Sciatic nerve (tissue), 2 donors: Measurements from ENCODE around the gene DHX30. TPM values are rescaled to one million over a fixed set of nuclear protein-coding genes. Genes with fewer than 3 reads are reported as not detected.

Source experiments
- ATAC-seq: fragments of 200-7000 bp; cut with Tn5 transposase; one replicate; pipeline ENCODE4 v1.9.1; 2020; ENCODE audit warnings: mild to moderate bottlenecking, moderate library complexity
- DNase-seq: peaks from one replicate; pipeline ENCODE4 v3.0.0-alpha.2; 2020; ENCODE audit warnings: low spot score
- intact Hi-C: fragments of 100-400 bp; cut with DNase I; formaldehyde crosslinking; loops from one replicate; pipeline ENCODE4 v1.14.2; 2022
- total RNA-seq: library from RNA; stranded (reverse); fragmentation: NEBNext Ultra II Directional; extraction: Animal tissue kit (Norgen Biotek cat#: 25700); gene quantifications from one replicate; pipeline ENCODE4 v1.2.1, GENCODE V29; 2021
- donor health status: DM: no; HTN: no; CAD: no.
- donor health status: DM: no; HTN: no; CAD: no.

DHX30 gene
- total RNA-seq, 1 donor from 2014 or later, result 57.2 TPM

DNA sequence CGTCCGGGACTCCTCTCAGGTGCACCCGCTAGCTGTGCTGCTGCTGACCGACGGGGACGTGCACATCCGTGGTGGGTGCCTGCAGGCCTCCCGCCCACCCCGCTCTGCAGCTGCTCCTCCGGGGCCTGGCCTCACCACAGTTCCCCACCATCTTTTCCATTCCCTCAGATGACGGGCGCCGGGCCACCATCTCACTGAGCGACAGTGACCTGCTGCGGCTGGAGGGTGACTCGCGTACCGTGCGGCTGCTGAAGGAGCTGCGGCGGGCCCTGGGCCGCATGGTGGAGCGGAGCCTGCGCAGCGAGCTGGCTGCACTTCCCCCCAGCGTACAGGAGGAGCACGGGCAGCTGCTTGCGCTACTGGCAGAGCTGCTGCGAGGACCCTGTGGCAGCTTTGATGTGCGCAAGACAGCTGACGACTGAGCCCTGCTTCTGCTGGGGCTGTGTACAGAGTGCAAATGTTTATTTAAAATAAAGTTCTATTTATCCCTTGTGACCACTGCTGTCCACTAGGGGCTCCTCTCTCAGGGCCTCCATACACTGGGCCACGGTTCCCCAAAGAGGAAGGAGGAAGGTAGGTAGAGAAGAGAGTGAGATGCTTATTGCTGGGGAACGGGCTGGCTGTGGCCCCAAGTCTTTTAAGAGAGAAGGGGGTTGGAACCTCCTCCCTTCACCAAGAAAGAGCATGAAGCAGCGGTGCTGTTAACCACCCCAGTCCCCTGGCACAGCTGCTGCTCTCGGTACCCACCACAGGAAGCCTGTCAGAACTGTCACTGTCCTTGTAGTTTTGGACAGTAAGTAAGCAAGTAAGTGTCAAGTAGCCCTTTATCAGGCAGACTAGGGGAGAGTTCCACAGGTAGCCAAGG, 47.0 kb downstream of the DHX30 start:
- no peak for DNase-seq
- ATAC-seq, result peak; percentile 21
- intact Hi-C loops, result no loop called here

DNA sequence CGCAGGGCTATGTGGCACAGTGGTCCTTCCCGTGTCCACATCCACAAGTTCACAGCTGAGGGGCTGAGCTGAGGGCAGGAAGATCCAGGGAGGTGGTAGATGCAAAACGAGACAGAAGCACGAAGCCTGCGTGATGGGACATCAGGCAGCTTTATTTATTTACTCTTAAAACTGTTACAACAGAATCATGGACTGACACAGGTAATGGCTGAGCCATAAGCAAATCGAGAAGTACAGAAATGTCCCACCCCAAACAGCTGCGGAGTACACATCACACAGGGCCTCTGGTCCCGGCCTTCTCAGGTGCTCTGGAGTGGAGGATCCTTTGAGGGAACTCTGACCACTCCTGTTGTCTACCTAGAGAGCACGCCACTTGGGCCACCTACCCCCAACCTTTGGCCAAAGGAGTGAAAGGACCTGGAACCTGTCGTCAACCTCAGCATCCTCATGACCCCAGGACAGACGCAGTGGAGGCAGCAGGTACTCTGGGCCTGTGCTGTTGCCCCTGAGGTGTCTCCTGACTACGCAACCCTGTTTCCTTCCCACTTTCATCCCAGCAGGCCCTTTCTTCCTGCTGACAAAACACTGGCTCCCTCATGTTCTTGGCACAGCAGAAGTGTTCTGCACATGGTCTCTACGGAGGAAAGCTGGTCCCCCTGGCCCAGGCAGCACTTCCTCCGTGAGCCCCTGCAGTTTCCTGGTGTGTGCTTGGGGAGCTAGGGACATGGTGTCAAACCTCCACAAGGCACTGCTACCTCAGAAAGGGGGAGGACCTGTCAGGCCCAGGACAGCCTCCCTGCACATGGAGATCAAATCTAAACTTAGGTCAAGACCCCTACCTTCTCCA, 47.8 kb downstream of the DHX30 start:
- intact Hi-C loops, result no loop called here
- no peak for ATAC-seq

DNA sequence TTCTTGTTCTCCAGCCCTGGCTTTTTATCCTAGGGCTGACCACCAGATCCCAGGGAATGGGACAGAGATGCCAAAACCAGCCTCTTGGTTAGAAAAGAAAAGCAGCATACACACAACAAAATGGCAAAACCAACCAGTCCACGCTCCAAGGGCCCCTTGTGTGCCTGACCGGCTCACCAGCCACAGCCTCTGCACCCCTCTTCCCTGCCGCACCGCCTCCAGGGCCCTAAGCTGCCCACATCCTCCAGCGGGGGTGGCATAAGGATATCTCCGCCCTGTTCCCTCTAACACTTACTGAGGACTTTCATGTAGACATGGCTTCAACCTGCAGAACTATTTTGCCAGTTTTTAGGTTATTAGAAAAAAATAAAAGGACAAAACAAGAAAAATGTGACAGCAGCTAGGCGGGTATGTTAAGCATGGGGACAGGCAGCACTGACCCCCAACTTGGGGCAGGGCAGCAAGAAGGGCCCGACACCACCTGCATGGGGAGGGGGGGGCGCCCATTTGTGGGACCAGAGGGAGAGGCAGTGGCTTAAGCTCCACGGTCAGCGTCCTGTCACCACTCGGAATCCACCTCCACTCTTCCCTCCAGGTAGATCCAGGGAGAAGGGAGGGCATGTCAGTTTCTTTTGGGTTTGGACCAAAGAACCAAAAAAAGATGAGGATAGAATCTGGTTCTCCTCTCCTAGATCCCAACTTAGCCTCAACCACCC, 49.1 kb downstream of the DHX30 start:
- no peak for DNase-seq
- ATAC-seq, result no peak
- intact Hi-C loops, result no loop called here

More for the DNA sequence above, 47.8 kb downstream of the DHX30 start:
- DNase-seq, result no peak

DNA sequence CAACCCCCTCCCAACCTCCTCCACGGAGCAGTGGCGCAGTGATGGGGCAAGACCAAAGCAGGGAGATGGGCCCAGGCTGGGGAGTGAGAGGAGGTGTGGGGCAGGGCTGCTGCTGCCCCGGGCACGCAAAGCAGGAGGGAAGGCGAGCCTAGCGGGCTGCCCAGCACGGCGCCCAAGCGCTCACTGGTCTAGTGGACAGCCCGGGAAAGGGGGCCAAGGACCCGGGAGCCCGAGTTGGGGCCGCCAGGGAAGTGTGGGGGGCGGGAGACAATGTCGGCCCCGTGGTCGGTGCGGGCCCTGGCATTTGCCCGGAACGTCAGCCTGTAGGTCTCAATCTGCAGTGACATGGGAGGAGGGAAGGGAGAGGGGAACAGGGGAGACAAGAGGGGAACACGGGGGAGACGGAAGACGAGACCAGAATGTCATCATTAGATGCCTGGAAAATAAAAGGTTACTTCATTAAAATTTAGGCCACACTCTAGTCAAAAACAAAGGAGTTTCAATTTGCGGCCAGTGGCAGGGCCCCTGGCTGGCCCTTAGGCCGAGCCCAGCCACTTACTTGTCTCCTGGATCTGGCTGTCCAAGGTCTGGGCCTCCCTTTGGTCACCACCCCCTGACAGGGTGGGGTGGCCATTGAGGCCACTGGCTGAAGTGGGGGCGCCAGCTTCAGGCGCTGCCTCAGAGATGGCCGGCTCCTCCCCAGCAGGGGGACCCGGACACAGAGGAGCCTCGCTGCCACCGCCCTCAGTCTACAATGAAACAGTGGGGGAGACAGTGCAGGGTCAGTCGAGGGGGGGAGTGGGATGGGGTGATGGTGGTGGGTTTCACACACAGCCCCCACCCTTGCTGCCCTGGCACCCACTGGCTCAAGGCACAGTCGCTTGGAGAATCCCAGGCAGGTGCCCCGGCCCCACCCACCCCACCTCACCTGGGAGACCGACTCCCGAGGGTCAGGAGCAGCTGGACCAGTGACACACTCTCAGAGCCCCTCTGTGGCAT, 50.0 kb downstream of the DHX30 start:
- no peak for DNase-seq
- intact Hi-C loops, result no loop called here
- ATAC-seq, result no peak

DNA sequence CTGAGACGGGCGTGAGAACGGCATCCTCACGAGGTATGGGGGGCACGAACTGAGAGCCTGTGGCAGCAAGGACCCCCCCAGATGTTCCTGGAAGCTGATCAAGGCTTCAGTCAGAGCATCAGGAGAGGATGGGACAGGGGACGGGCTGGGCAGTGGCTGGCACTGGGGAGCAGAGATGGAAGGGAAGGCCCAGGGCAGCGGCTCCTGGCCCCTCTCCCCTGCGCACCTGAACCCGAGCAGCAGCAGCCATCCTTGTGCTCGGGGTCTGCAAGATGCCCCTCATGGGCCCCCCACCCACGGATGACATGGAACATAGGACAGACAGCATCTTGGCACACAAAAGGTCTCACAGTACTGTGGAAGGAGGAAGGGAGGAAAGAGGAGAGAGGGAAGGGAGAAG, 51.3 kb downstream of the DHX30 start:
- DNase-seq (no peak), ATAC-seq (no peak)

DNA sequence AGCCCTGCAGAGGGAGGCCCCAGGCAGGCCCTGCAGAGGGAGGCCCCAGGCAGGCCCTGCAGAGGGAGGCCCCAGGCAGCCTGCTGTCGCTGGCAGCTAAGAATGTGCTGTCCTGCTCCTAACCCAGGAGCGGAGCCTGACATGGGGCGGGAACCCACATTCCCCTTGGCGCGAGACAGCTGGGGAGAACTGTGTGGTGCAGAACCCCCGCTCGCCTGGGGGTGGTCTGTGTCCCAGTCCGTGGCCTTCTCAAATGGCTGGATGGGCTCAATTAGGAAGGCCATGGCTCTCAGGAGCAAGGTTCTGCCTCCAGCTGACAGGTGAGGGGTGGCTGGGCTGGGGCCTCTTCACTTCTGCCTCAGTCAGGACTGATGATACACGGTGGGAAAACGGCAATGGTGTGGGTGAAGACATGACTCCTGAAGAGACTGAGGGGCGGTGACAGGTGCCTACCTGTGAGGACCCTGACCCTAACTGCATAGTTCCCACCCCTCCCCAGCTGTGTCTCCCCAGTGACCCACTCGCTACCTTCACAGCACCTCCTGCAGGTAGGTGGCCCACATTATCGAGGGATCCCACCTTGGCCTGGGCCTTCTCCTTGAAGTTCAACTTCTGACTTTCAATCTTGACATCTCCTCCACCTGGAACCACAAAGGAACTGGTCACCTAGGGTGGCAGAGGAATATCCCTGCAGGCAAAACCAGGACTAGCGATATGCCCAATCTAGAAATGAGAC, 52.0 kb downstream of the DHX30 start:
- intact Hi-C loops, result no loop called here
- DNase-seq (no peak), ATAC-seq (no peak)

More for the DNA sequence above, 51.3 kb downstream of the DHX30 start:
- intact Hi-C loops, result no loop called here

DNA sequence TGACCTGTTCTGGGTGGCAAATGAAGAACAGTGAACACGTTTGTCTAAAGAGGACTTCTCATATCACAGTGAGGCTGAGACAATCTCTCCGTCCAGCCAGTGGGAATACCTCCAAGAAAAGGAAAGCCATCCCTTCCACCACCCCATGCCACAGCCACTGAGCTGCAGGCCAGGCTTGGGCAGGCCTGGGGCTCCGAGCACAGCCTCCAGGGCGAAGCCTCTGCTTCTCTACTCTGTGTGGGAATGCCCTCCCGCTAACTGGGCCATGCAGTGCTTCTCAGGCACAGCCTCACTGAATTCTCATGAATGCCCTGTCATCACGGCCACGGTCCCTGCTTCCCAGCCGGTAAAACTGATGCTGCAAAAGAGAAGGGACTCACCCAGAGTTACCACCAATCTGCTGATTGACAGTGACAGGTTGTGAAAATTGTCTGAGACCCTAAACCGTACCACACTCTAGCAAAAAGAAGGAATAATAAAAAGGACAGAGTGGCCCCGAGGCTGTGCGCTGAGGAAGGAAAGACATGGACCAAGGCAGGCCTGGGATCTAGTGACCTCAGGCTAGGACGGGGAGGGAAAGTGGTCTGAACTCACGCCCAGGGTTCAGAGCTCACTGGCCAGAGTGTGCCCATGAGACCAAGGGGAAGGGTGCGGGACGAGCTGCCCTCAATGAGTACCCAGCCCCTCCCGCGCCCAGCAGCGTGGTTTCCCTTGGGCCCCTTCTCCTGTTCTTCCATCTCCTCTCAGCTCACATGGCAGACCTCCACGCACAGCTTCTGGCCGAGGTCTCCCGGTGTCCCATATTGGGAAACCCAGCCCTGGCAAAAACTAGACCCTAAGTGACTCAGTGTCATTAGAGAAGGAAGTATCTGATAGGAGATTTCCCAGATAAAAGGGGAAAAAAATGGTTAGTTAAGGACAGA, 52.8 kb downstream of the DHX30 start:
- intact Hi-C loops, result no loop called here
- ATAC-seq (peak; percentile 19), DNase-seq (no peak)

DNA sequence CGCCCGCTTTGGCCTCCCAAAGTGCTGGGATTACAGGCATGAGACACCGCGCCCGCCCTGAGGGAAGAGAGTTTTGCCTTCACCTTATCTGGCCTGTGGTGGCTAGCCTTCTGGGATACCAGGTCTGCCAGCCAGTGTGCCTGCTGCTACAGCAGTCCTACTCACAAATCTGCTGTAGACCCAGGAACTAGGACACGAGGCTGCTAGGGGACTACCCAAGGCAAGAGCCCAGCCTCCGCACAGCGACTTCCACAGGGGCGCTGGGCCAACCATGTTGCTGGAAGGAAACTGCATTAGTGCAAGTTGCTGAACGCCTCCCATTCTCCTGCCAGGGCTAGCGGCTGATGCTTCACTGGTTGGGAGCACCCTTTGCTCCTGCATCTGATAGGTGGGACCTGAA, 53.7 kb downstream of the DHX30 start:
- intact Hi-C loops, result no loop called here
- DNase-seq, result no peak
- ATAC-seq, result no peak

DNA sequence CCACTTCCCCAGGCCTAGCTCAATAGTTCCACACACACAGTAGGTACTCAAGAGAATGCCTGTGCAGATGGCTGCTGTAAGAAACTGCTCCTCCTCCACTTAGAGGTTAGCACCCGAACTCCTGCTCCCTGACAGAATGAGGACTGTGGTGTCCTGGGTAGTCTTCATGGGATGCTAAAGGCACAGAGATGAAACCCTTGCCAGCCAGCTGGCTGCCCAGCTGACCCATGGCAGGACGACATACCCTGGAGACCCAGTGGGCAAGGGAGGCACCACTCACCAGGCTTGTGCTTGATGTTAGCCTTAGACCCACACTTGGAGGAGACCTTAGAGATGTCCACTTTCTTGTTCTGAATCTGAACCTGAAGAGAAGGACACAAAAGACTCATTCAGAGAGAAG, 54.2 kb downstream of the DHX30 start:
- intact Hi-C loops, result no loop called here
- no peak for DNase-seq
- ATAC-seq, result no peak

DNA sequence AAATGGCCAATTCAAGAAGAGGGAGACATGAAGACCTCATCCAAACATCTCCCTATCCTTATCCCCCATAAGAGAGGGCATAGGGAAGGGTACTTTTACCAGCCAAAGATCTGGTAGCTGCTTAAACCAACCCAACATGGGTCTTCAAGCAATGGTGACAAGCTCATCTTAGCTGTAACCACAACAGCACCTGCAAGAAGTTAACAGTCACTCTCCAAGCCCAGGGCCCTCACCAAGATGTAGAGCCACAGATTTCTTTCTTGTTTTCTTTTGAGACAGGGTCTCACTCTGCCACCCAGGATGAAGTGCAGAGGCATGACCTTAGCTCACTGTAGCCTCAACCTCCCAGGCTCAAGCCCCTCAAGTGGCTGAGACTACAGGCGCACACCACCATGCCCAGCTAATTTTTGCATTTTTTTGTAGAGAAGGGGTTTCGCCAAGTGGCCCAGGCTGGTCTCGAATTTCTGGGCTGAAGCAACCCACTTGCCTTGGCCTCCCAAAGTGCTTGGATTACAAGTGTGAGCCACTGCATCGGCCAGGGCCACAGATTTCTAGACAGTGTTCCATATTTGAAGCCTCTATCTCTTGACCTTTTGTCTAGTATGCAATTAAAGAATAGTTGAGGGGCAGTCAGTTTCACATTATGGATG, 57.1 kb downstream of the DHX30 start:
- DNase-seq (peak; percentile 19), ATAC-seq (no peak)
- intact Hi-C loops, result no loop called here

DNA sequence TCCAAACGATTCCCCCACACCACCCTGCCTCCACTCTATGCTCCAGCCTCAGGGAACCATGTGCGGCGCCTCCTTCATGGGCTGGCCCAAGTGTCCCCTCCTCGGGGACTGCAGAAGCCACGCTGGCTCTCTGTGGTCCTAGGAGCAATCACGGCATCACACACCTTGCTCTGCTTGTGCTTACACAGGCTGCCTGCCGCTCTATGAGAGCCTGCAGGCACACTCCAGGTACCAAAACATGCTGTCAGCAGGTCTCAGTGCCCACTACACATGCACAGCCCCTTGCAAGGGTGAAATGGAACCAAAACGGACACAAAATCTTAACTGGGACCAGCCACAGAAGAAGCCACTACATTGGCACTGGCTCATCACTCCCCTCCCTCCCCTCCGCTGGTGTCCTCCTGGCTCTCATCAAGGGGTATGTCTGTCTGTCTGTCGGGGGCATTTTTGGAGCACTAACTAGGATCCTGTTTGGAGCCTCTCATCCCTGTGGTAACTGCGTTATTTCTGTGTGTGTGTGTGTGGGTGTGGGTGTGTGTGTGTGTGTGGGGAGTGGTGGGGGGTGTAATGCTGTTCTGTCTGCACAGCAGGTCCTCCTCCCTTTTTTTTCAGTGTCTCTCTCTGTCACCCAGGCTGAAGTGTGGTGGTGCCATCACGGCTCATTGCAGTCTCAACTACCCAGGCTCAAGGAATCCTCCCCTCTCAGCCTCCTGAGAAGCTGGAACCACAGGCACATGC, 60.6 kb downstream of the DHX30 start:
- intact Hi-C loops, result no loop called here
- ATAC-seq, result no peak
- DNase-seq, result peak; percentile 34

DNA sequence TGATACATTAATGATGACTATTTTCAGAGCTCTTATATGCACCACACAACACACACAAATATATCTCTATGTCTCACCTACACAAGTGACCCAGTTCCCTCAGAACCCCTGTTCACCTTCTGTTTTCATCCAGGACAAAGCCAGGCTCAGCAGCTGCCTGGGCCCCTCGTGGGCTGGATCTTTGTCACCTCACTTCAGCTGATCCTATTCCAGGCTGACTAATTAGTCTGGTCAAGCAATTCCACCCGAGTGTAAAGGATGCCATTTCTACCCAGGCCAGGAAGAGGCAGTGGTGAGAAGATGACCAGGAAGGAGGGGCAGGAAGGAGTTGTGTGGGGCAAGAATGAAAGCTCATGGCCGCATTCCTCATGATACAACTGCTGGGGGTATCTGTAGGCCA, 62.3 kb downstream of the DHX30 start:
- DNase-seq (no peak), ATAC-seq (no peak)
- intact Hi-C loops, result no loop called here

DNA sequence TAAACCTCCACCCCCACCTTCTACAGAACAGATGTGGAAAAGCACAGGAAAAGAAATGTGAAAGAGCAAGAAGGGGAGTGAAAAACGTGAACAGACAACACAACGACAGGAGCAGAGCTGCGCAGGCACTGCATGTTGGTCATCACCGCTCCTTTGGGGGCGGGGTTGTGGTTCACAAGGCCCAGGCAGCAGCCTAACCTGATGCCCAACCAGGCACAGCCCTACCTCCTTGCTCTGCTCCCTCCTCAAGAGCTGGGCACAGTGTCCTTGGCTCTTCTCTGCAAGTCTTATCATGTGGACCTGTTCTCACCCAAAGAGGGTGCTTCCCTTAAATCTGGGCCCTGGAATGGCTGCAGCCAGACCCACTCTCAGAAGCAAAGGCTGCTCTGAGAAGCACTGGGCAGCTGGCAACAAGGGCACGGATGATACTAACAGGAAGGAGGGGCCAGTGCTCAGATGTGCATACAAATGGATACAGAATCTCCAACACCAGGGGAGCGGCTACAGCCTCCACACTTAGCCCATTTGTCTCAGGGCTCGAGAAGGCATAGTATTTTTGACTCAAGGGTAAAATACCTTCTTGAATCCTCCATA, 64.6 kb downstream of the DHX30 start:
- ATAC-seq (no peak), DNase-seq (no peak)
- intact Hi-C loops, result no loop called here

DNA sequence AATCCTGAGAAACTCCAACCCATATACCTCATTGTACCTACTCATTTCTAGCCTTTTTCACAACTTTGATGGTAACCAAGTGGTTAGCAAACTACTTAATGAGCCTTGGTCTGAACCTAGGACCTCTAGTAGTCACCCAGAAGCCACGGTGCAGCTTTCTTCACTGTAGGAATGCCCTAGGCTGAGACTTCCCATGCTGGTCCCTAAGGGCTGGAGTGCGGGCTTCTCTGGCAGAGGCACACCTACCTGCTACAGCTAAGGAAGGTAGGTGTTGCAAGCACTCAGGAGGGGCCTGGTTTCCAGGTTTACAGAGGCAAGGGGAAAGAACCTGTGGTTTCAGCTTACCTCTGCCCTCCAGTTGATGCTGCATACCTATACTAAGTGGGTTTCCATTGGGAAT, 65.4 kb downstream of the DHX30 start:
- no peak for DNase-seq
- intact Hi-C loops, result no loop called here
- ATAC-seq, result no peak

DNA sequence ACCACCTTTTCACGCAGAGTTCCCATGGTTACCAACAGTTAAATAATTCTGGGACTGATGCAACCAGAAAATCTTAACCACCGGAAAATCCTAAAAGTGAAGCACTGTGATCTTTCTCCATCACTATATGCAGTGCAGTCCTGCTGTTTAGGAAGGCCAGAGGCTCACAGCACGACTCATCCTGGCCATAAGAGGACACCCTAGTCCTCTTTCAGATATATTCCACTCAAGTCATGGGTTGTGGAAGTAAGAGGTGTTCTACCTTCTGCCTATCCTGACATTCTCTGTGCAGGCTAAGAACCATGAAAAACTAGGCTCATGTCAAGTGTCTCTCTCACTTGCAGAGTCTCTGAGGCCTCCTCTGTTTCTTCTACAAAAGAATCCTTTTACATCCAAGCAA, 67.2 kb downstream of the DHX30 start:
- ATAC-seq (no peak), DNase-seq (no peak)
- intact Hi-C loops, result no loop called here
